Keratinocyte (primary cell): Measurements from ENCODE around the gene PHLPP1. TPM values are rescaled to one million over a fixed set of nuclear protein-coding genes. Genes with fewer than 3 reads are reported as not detected.

Experiments
- DNase-seq: peaks from one replicate; pipeline ENCODE4 v3.0.0-alpha.2; 2011; ENCODE audit warnings: low read depth, missing footprints, low spot score
- FAIRE-seq: peaks from 2 replicates; lab custom pipeline; 2011; peaks lifted over from hg19 to GRCh38; lab: Jason Lieb, UNC
- H2AFZ ChIP-seq: 2 replicates; pipeline ENCODE4 v1.6.0; 2012; ENCODE audit warnings: low read length, control low read depth, inconsistent platforms; ENCODE audit not compliant: control insufficient read depth
- H3K27ac ChIP-seq: 2 replicates; pipeline ENCODE4 v1.5.1; 2011; ENCODE audit warnings: low read length; ENCODE audit not compliant: control insufficient read depth, insufficient read depth
- H3K27me3 ChIP-seq: 3 replicates; pipeline ENCODE4 v1.6.0; 2011; ENCODE audit warnings: low read length; ENCODE audit not compliant: control insufficient read depth, insufficient read depth; ENCODE audit errors: extremely low read depth
- H3K36me3 ChIP-seq, 2 experiments: 2 replicates in 1 of 2; 3 replicates in 1 of 2; pipeline ENCODE4 v1.5.1; 2011; ENCODE audit warnings: low read length in 2 of 2, mild to moderate bottlenecking in 1 of 2; ENCODE audit not compliant: control insufficient read depth in 2 of 2, insufficient read depth in 2 of 2; ENCODE audit errors: extremely low read depth in 1 of 2
- H3K4me1 ChIP-seq: 3 replicates; pipeline ENCODE4 v1.5.1; 2011; ENCODE audit warnings: low read length; ENCODE audit not compliant: control insufficient read depth, insufficient read depth; ENCODE audit errors: extremely low read depth
- H3K4me2 ChIP-seq: 3 replicates; pipeline ENCODE4 v1.6.0; 2011; ENCODE audit warnings: low read depth, low read length; ENCODE audit not compliant: control insufficient read depth, insufficient read depth; ENCODE audit errors: extremely low read depth
- H3K4me3 ChIP-seq, 3 experiments: fragments of 200-600 bp in 1 of 3; sonication (generic) in 1 of 3; 2 replicates in 2 of 3; 3 replicates in 1 of 3; pipeline ENCODE4 v1.5.1; 2011 to 2016; ENCODE audit warnings: low read length in 3 of 3, mild to moderate bottlenecking in 3 of 3, control low read depth in 2 of 3, inconsistent platforms in 1 of 3, low read depth in 1 of 3, mixed read lengths in 1 of 3, mixed run types in 1 of 3, moderate library complexity in 1 of 3; ENCODE audit not compliant: control insufficient read depth in 2 of 3, insufficient read depth in 2 of 3; ENCODE audit errors: extremely low read depth in 1 of 3
- H3K79me2 ChIP-seq: 2 replicates; pipeline ENCODE4 v1.6.0; 2012; ENCODE audit warnings: low read length; ENCODE audit not compliant: control insufficient read depth, insufficient read depth
- H3K9ac ChIP-seq: 3 replicates; pipeline ENCODE4 v1.6.0; 2011; ENCODE audit warnings: low read length; ENCODE audit not compliant: control insufficient read depth, insufficient read depth; ENCODE audit errors: extremely low read depth
- H3K9me1 ChIP-seq: 3 replicates; pipeline ENCODE4 v1.6.0; 2011; ENCODE audit warnings: low read length; ENCODE audit not compliant: control insufficient read depth, insufficient read depth; ENCODE audit errors: extremely low read depth
- H3K9me3 ChIP-seq: 2 replicates; pipeline ENCODE4 v1.5.1; 2012; ENCODE audit warnings: low read depth, low read length; ENCODE audit not compliant: control insufficient read depth
- H4K20me1 ChIP-seq: 3 replicates; pipeline ENCODE4 v1.6.0; 2011; ENCODE audit warnings: low read length; ENCODE audit not compliant: control insufficient read depth, insufficient read depth; ENCODE audit errors: extremely low read depth
- EZH2 ChIP-seq: IDR thresholded peaks from one replicate; pipeline ENCODE4 v1.6.1; 2012; ENCODE audit warnings: inconsistent platforms, mild to moderate bottlenecking, low read length, moderate library complexity
- dilution Hi-C: fragments of 300-500 bp; cut with MboI; formaldehyde crosslinking; loops from one replicate; pipeline ENCODE4 v1.7.0; 2020; ENCODE audit warnings: low sequenced_read_pairs; ENCODE audit not compliant: extremely low pct_ligation_motif_present
- polyA plus RNA-seq, 5 experiments: library from polyadenylated mRNA; depleted of rRNA in 3 of 5; stranded (reverse) in 3 of 5; stranded (forward) in 1 of 5; unstranded in 1 of 5; fragments of >200 nt; gene quantifications; 1 replicate in 1 of 5; 2 replicates in 3 of 5; 3 replicates in 1 of 5; pipeline versions ENCODE4 v1.2.1 to v1.2.3, GENCODE V29; 2011 to 2012; ENCODE audit warnings: missing spikeins in 2 of 5, low read depth in 1 of 5, low replicate concordance in 1 of 5
- TF ChIP-seq, protein P1 (sequence below), 3 experiments: IDR thresholded peaks in 1 of 3; conservative IDR thresholded peaks in 1 of 3; optimal IDR thresholded peaks in 1 of 3; 2 replicates in 2 of 3; 3 replicates in 1 of 3; pipeline versions ENCODE3 to v1.5.1; 2011; ENCODE audit warnings: low read length in 3 of 3, mild to moderate bottlenecking in 3 of 3, moderate library complexity in 2 of 3, control low read depth in 1 of 3, inconsistent platforms in 1 of 3; ENCODE audit not compliant: insufficient read depth in 2 of 3; ENCODE audit errors: extremely low read depth in 1 of 3

Gene PHLPP1
- polyA plus RNA-seq, 1 donor (not counting 4 experiments of a cell fraction or from before 2014, with no cell fraction given), result 8.4 TPM

DNA sequence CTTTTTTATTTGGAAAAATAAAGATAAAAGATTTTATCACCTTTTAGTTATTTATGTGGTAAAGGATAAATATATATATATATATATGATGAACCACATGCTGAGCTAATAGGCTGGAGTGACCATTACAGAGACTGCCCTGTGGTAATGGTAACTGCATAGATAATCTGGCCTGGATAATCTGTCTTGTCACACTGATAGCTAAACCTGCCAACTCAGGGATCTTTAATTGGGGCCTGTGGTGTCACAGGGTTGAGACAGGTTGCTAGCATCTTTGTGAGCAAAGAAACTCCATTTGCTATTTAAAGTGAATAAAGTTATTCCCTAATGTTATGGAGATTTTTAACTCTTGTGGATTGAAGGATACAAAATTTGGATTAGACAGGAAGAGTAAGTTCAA, 203.0 kb downstream of the PHLPP1 start:
- dilution Hi-C loops, result no loop called here
- FAIRE-seq, result no peak
- TF ChIP-seq, protein P1, sequence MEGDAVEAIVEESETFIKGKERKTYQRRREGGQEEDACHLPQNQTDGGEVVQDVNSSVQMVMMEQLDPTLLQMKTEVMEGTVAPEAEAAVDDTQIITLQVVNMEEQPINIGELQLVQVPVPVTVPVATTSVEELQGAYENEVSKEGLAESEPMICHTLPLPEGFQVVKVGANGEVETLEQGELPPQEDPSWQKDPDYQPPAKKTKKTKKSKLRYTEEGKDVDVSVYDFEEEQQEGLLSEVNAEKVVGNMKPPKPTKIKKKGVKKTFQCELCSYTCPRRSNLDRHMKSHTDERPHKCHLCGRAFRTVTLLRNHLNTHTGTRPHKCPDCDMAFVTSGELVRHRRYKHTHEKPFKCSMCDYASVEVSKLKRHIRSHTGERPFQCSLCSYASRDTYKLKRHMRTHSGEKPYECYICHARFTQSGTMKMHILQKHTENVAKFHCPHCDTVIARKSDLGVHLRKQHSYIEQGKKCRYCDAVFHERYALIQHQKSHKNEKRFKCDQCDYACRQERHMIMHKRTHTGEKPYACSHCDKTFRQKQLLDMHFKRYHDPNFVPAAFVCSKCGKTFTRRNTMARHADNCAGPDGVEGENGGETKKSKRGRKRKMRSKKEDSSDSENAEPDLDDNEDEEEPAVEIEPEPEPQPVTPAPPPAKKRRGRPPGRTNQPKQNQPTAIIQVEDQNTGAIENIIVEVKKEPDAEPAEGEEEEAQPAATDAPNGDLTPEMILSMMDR (optimal IDR thresholded peaks at IDR 0.05 in 1 of 3, IDR thresholded peaks at IDR 0.05 in 1 of 3, conservative IDR thresholded peaks at IDR 0.05 in 1 of 3; ENCODE audit: extremely low read depth in 1 of 3, insufficient read depth in 2 of 3, low read length in 3 of 3), result no peak
- TF ChIP-seq EZH2, result no peak

DNA sequence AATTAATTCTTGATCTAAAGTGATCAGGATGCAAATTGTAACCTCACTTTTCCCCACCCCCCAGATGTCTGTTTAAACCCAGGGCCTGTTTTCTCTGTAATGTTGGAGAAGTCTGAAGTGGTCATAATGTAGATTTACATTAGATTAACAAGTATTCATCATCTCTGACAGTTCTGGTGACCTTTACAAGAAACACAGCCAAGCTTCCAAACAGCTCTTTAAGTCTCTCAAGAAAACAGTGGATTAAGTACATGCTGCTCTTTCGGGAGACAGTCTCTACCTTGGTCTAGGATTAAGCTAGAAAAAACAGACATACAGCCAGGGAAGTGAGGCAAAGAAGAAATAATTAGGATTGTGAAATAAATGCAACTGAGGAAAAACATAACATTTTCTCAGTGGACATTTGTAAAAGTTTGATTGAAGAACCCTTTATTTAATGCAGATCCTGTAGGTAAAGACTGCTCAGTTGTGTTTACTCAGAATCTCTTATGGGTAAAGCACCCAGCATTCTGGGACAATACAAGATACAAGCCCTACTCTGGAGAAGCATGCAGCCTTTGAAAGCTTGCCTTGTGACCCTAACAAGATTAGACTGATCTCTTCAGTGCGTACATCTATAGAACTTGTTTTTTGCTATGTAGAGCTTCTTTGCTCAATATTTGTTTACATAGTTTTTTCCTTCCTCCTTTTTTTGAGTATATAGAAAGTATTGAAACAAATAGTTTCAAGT, 203.9 kb downstream of the PHLPP1 start:
- no peak overlapping the region for H3K4me2 ChIP-seq
- H3K9me3 ChIP-seq, result no peaks in the 10 kb centered on the region
- dilution Hi-C loops, result no loop called here
- H3K9ac ChIP-seq, result no peak overlapping the region
- H2AFZ ChIP-seq, result no peak overlapping the region
- H3K4me1 ChIP-seq, result no peaks in the 10 kb centered on the region
- no peaks in the 10 kb centered on the region for H3K36me3 ChIP-seq
- no peak overlapping the region for H3K27ac ChIP-seq
- no peaks in the 10 kb centered on the region for H3K27me3 ChIP-seq
- H4K20me1 ChIP-seq, result no peaks in the 10 kb centered on the region
- DNase-seq, result no peak
- no peak overlapping the region for H3K4me3 ChIP-seq
- FAIRE-seq, result no peak
- TF ChIP-seq, protein P1 (optimal IDR thresholded peaks at IDR 0.05 in 1 of 3, IDR thresholded peaks at IDR 0.05 in 1 of 3, conservative IDR thresholded peaks at IDR 0.05 in 1 of 3; ENCODE audit: extremely low read depth in 1 of 3, insufficient read depth in 2 of 3, low read length in 3 of 3), result no peak
- TF ChIP-seq EZH2, result no peak
- no peaks in the 10 kb centered on the region for H3K9me1 ChIP-seq
- no peaks in the 10 kb centered on the region for H3K79me2 ChIP-seq

More for the DNA sequence above, 203.0 kb downstream of the PHLPP1 start:
- Histone ChIP-seq H3K79me2 (no peaks in the 10 kb centered on the region), H3K36me3 (no peaks in the 10 kb centered on the region), H3K9ac (no peak overlapping the region), H4K20me1 (no peaks in the 10 kb centered on the region), H3K27ac (no peak overlapping the region), H3K4me3 (no peak overlapping the region), H3K4me1 (no peaks in the 10 kb centered on the region), H3K4me2 (no peak overlapping the region), H3K27me3 (no peaks in the 10 kb centered on the region), H3K9me1 (no peaks in the 10 kb centered on the region), H3K9me3 (no peaks in the 10 kb centered on the region), H2AFZ (no peak overlapping the region)
- DNase-seq, result no peak
